CD14-positive monocyte (primary cell): Measurements from ENCODE around the gene DNALI1. TPM values are rescaled to one million over a fixed set of nuclear protein-coding genes. Genes with fewer than 3 reads are reported as not detected.
"Not testable (repeated sequence)": the region's sequence is repeated elsewhere in the genome, so short reads cannot be mapped to it uniquely, and the experiment has no call there.

ENCODE experiments used
- DNase-seq, 3 donors: peaks; one replicate each; pipeline ENCODE4 v3.0.0-alpha.2; 2011 to 2022
- H2AFZ ChIP-seq: 2 replicates; pipeline ENCODE4 v1.6.0; 2012; ENCODE audit warnings: mild to moderate bottlenecking, low read depth, low read length, inconsistent platforms; ENCODE audit not compliant: insufficient read depth, poor library complexity, severe bottlenecking
- H3K27ac ChIP-seq, 2 donors: 1 replicate in 1 of 2; 2 replicates in 1 of 2; pipeline ENCODE4 v1.5.1; 2012 to 2013; ENCODE audit warnings: low read length in 2 of 2, control low read depth in 1 of 2, inconsistent platforms in 1 of 2, low read depth in 1 of 2, mild to moderate bottlenecking in 1 of 2
- H3K27me3 ChIP-seq, 2 donors: one replicate each; pipeline versions ENCODE4 v1.6.0 to v1.6.1; 2011 to 2013; ENCODE audit warnings: low read length in 2 of 2; ENCODE audit not compliant: control insufficient read depth in 2 of 2, insufficient read depth in 2 of 2
- H3K36me3 ChIP-seq, 2 donors: replicated peaks in 1 of 2; 1 replicate in 1 of 2; 2 replicates in 1 of 2; pipeline versions ENCODE4 v1.5.1 to v1.6.1; 2012 to 2013; ENCODE audit warnings: low read length in 2 of 2, control low read depth in 1 of 2, inconsistent platforms in 1 of 2, mild to moderate bottlenecking in 1 of 2; ENCODE audit not compliant: insufficient read depth in 2 of 2, control insufficient read depth in 1 of 2
- H3K4me1 ChIP-seq, 2 donors: 1 replicate in 1 of 2; 2 replicates in 1 of 2; pipeline versions ENCODE4 v1.5.1 to v1.6.1; 2012 to 2013; ENCODE audit warnings: low read length in 2 of 2, control low read depth in 1 of 2, inconsistent platforms in 1 of 2, mild to moderate bottlenecking in 1 of 2, moderate library complexity in 1 of 2; ENCODE audit not compliant: insufficient read depth in 2 of 2, control insufficient read depth in 1 of 2
- H3K4me2 ChIP-seq: replicated peaks from 2 replicates; pipeline ENCODE3; 2012; ENCODE audit warnings: low read length, moderate library complexity, mild to moderate bottlenecking; ENCODE audit not compliant: poor library complexity, severe bottlenecking; ENCODE audit errors: extremely low read depth
- H3K4me3 ChIP-seq, 3 experiments: fragments of 200-600 bp in 1 of 3; sonication (generic) in 1 of 3; replicated peaks in 1 of 3; 1 replicate in 2 of 3; 2 replicates in 1 of 3; pipeline ENCODE4 v1.5.1; 2011 to 2013; ENCODE audit warnings: low read length in 3 of 3, mild to moderate bottlenecking in 3 of 3, control low read depth in 2 of 3, low read depth in 2 of 3, inconsistent platforms in 1 of 3, moderate library complexity in 1 of 3
- H3K79me2 ChIP-seq: 2 replicates; pipeline ENCODE4 v1.6.0; 2012; ENCODE audit warnings: mild to moderate bottlenecking, control low read depth, inconsistent platforms, low read length, moderate library complexity; ENCODE audit not compliant: insufficient read depth
- H3K9ac ChIP-seq: 2 replicates; pipeline ENCODE4 v1.6.0; 2017; ENCODE audit warnings: low read length, mild to moderate bottlenecking; ENCODE audit not compliant: insufficient read depth, poor library complexity, severe bottlenecking
- H3K9me3 ChIP-seq, 2 donors: replicated peaks in 1 of 2; 1 replicate in 1 of 2; 2 replicates in 1 of 2; pipeline versions ENCODE4 v1.5.1 to v1.6.1; 2012 to 2013; ENCODE audit warnings: low read length in 2 of 2, control low read depth in 1 of 2; ENCODE audit not compliant: control insufficient read depth in 1 of 2, insufficient read depth in 1 of 2
- H4K20me1 ChIP-seq: 2 replicates; pipeline ENCODE4 v1.6.0; 2012; ENCODE audit warnings: mild to moderate bottlenecking, low read length, control low read depth, moderate library complexity; ENCODE audit not compliant: insufficient read depth
- H3K27ac Mint-ChIP-seq, 7 donors: one replicate each; pipeline ENCODE4 v1.8.0; 2020; ENCODE audit warnings: mild to moderate bottlenecking in 7 of 7, mixed read lengths in 7 of 7, moderate library complexity in 6 of 7, inconsistent platforms in 2 of 7
- H3K27me3 Mint-ChIP-seq, 3 donors: one replicate each; pipeline ENCODE4 v1.8.0; 2021 to 2022; ENCODE audit warnings: low read depth in 3 of 3, mild to moderate bottlenecking in 3 of 3, mixed read lengths in 3 of 3, moderate library complexity in 3 of 3, inconsistent platforms in 1 of 3
- H3K36me3 Mint-ChIP-seq, 2 donors: one replicate each; pipeline ENCODE4 v1.8.0; 2020; ENCODE audit warnings: mixed read lengths in 2 of 2, inconsistent platforms in 1 of 2, mild to moderate bottlenecking in 1 of 2
- H3K4me1 Mint-ChIP-seq: one replicate; pipeline ENCODE4 v1.8.0; 2020; ENCODE audit warnings: mild to moderate bottlenecking, mixed read lengths
- H3K4me3 Mint-ChIP-seq, 2 donors: one replicate each; pipeline ENCODE4 v1.8.0; 2020; ENCODE audit warnings: mild to moderate bottlenecking in 2 of 2, mixed read lengths in 2 of 2, moderate library complexity in 1 of 2
- H3K9me3 Mint-ChIP-seq, 7 donors: one replicate each; pipeline ENCODE4 v1.8.0; 2020 to 2022; ENCODE audit warnings: mixed read lengths in 7 of 7, mild to moderate bottlenecking in 6 of 7, moderate library complexity in 6 of 7, inconsistent platforms in 2 of 7
- CTCF ChIP-seq: fragments of 200-600 bp; IDR thresholded peaks from one replicate; pipeline ENCODE4 v1.8.0; 2022; ENCODE audit warnings: antibody characterized with exemption, mild to moderate bottlenecking
- WGBS: methylation state at CpG from one replicate; pipeline ENCODE4 v1.1.5; 2013; ENCODE audit warnings: missing lambda C conversion rate; ENCODE audit not compliant: insufficient coverage; 5-methylcytosine and 5-hydroxymethylcytosine counted together
- intact Hi-C, 2 donors: fragments of 100-400 bp; cut with micrococcal nuclease; formaldehyde crosslinking; loops; one replicate each; pipeline versions ENCODE4 v1.15.0 to v1.15.1; 2023
- polyA plus RNA-seq, 3 donors: library from polyadenylated mRNA; depleted of rRNA in 1 of 3; unstranded in 2 of 3; stranded (reverse) in 1 of 3; fragments of 300-500 nt in 2 of 3; fragments of >200 nt in 1 of 3; fragmentation: Illumina TruSeq in 2 of 3; gene quantifications; 1 replicate in 2 of 3; 2 replicates in 1 of 3; pipeline ENCODE4 v1.2.3, GENCODE V29; 2012 to 2021

DNALI1 gene
- polyA plus RNA-seq, 3 donors, result not detected

GRCh38 chr1:37518929-37519328, 37.8 kb upstream of the DNALI1 start:
- H3K27ac ChIP-seq, H4K20me1 ChIP-seq, H3K9me3 Mint-ChIP-seq, H3K36me3 Mint-ChIP-seq, intact Hi-C loops, DNase-seq, H3K9me3 ChIP-seq, H3K4me3 ChIP-seq, H3K79me2 ChIP-seq, H3K27me3 Mint-ChIP-seq, H3K27me3 ChIP-seq, H3K4me2 ChIP-seq, H3K36me3 ChIP-seq, H2AFZ ChIP-seq, H3K9ac ChIP-seq: not testable (repeated sequence)
- Mint-ChIP-seq H3K4me1 (peaks cover 12% of the 10 kb centered on the region), H3K4me3 (peak overlapping the region; percentile 56 to 65), H3K27ac (peak overlapping the region in 1 of 7 donors; percentile 48)
- peaks cover 9 to 12% of the 10 kb centered on the region in 2 donors for H3K4me1 ChIP-seq
- WGBS, result 90% methylated on average over 15 of the region's 15 CpGs

- H3K27me3 ChIP-seq, result no peaks in the 10 kb centered on the region
- no peak overlapping the region for H3K4me3 ChIP-seq
- DNase-seq, result no peak
- Mint-ChIP-seq H3K27me3 (peaks cover 0 to 2% (median 1%) of the 10 kb centered on the region in 3 donors), H3K27ac (peak overlapping the region in 1 of 7 donors; percentile 13), H3K36me3 (no peaks in the 10 kb centered on the region), H3K4me1 (peaks cover 10% of the 10 kb centered on the region), H3K9me3 (peaks cover 0 to 8% (median 3%) of the 10 kb centered on the region in 7 donors), H3K4me3 (no peak overlapping the region)
- H3K4me1 ChIP-seq, result peaks cover 7 to 9% of the 10 kb centered on the region in 2 donors
- no peak for TF ChIP-seq CTCF
- intact Hi-C loops, result no loop called here
- H3K4me2 ChIP-seq, result no peak overlapping the region
- H3K79me2 ChIP-seq, result no peaks in the 10 kb centered on the region
- no peak overlapping the region for H3K9ac ChIP-seq
- no peaks in the 10 kb centered on the region for H4K20me1 ChIP-seq
- no peaks in the 10 kb centered on the region for H3K36me3 ChIP-seq
- no peak overlapping the region for H2AFZ ChIP-seq
- H3K9me3 ChIP-seq, result peaks cover 0 to 5% of the 10 kb centered on the region in 2 donors
- no peak overlapping the region for H3K27ac ChIP-seq
These were observed 37.1 kb upstream of the DNALI1 start for GRCh38 chr1:37519613-37520012.

GRCh38 chr1:37529888-37530287, 26.9 kb upstream of the DNALI1 start:
- H4K20me1 ChIP-seq, H3K27ac Mint-ChIP-seq, H3K36me3 ChIP-seq, H3K4me3 ChIP-seq, H3K27me3 ChIP-seq, DNase-seq, H3K4me1 ChIP-seq, intact Hi-C loops, H3K4me1 Mint-ChIP-seq, H2AFZ ChIP-seq, H3K79me2 ChIP-seq, H3K36me3 Mint-ChIP-seq, H3K27me3 Mint-ChIP-seq, H3K27ac ChIP-seq, H3K4me3 Mint-ChIP-seq, H3K9me3 Mint-ChIP-seq, H3K4me2 ChIP-seq, H3K9me3 ChIP-seq, H3K9ac ChIP-seq: not testable (repeated sequence)
- no CpG with 5 or more reads among the region's 1 CpG for WGBS

- H3K4me2 ChIP-seq, intact Hi-C loops, H4K20me1 ChIP-seq, H2AFZ ChIP-seq, H3K9ac ChIP-seq, H3K9me3 Mint-ChIP-seq, H3K4me3 Mint-ChIP-seq, H3K27me3 Mint-ChIP-seq, H3K4me1 ChIP-seq, H3K4me3 ChIP-seq, H3K27me3 ChIP-seq, H3K4me1 Mint-ChIP-seq, H3K79me2 ChIP-seq, H3K27ac ChIP-seq, DNase-seq, H3K9me3 ChIP-seq: not testable (repeated sequence)
- WGBS, result 93% methylated on average over 2 of the region's 4 CpGs
- H3K27ac Mint-ChIP-seq, result peak overlapping the region in 1 of 7 donors; percentile 26
- peaks cover 26 to 33% of the 10 kb centered on the region in 2 donors for H3K36me3 Mint-ChIP-seq
- peaks cover 16 to 28% of the 10 kb centered on the region in 2 donors for H3K36me3 ChIP-seq
These were observed 24.2 kb upstream of the DNALI1 start for GRCh38 chr1:37532418-37533156.
